DMS53 (cell line): ENCODE results near the gene PA2G4.
"Not testable (repeated sequence)": the region's sequence is repeated elsewhere in the genome, so short reads cannot be mapped to it uniquely, and the experiment has no call there.

Experiments used
- DNase-seq: peaks from one replicate; lab custom pipeline; 2025; lab: John Stamatoyannopoulos, UW

The PA2G4 gene

GRCh38 chr12:56104109-56104814, at the start of gene PA2G4:
PA2G4 (plus strand) TSS chr12:56104559; CDS start chr12:56104738, 179 bp downstream.
- DNase-seq, result peak; percentile 100

- DNase-seq, result not testable (repeated sequence)
Measured at GRCh38 chr12:56059964-56060363, 44.4 kb upstream of the PA2G4 start.

- DNase-seq, result no peak
Measured at GRCh38 chr12:56061982-56062381, 42.4 kb upstream of the PA2G4 start.

GRCh38 chr12:56062996-56063395, 41.4 kb upstream of the PA2G4 start:
- DNase-seq, result no peak

- no peak for DNase-seq
Measured at GRCh38 chr12:56071648-56072047, 32.7 kb upstream of the PA2G4 start.

- DNase-seq, result no peak
Measured at GRCh38 chr12:56074396-56074795, 30.0 kb upstream of the PA2G4 start.

GRCh38 chr12:56077966-56078365, 26.4 kb upstream of the PA2G4 start:
- not testable (repeated sequence) for DNase-seq

- no peak for DNase-seq
Measured at GRCh38 chr12:56078427-56078826, 25.9 kb upstream of the PA2G4 start.

GRCh38 chr12:56078931-56079722, 25.2 kb upstream of the PA2G4 start:
- peak; percentile 94 for DNase-seq

GRCh38 chr12:56079723-56080555, 24.4 kb upstream of the PA2G4 start, which contains the start of gene ERBB3:
ERBB3 (plus strand) TSS chr12:56080165; CDS start chr12:56080301, 136 bp downstream.
- DNase-seq, result peak; percentile 96

- peak; percentile 68 for DNase-seq
Measured at GRCh38 chr12:56080556-56081138, 23.7 kb upstream of the PA2G4 start.

- peak; percentile 86 for DNase-seq
Measured at GRCh38 chr12:56081393-56082347, 22.7 kb upstream of the PA2G4 start.

- no peak for DNase-seq
Measured at GRCh38 chr12:56082382-56082781, 22.0 kb upstream of the PA2G4 start.

- DNase-seq, result no peak
Measured at GRCh38 chr12:56082967-56083366, 21.4 kb upstream of the PA2G4 start.

- DNase-seq, result peak; percentile 45
Measured at GRCh38 chr12:56084958-56085543, 19.3 kb upstream of the PA2G4 start.

- peak; percentile 83 for DNase-seq
Measured at GRCh38 chr12:56086096-56086495, 18.3 kb upstream of the PA2G4 start.

- DNase-seq, result no peak
Measured at GRCh38 chr12:56086608-56087007, 17.8 kb upstream of the PA2G4 start.

GRCh38 chr12:56087220-56087619, 17.1 kb upstream of the PA2G4 start:
- DNase-seq, result peak; percentile 66

GRCh38 chr12:56097738-56098137, 6.6 kb upstream of the PA2G4 start:
- DNase-seq, result no peak

GRCh38 chr12:56098592-56098991, 5.8 kb upstream of the PA2G4 start:
- no peak for DNase-seq
